SK-N-SH (cell line): Measurements from ENCODE around the gene FOSL1.

Source experiments
- EP300 ChIP-seq, 2 experiments: IDR thresholded peaks; 2 replicates each; pipeline versions ENCODE4 v1.4.0 to v1.6.1; 2012; ENCODE audit warnings: borderline replicate concordance in 1 of 2, low read depth in 1 of 2, low read length in 1 of 2
- FOXM1 ChIP-seq: IDR thresholded peaks from 2 replicates; pipeline ENCODE4 v1.4.0; 2012; ENCODE audit warnings: low read depth, mild to moderate bottlenecking
- GABPA ChIP-seq: IDR thresholded peaks from 2 replicates; pipeline ENCODE4 v1.4.0; 2012; ENCODE audit warnings: low read depth, mild to moderate bottlenecking
- JUND ChIP-seq: IDR thresholded peaks from 2 replicates; pipeline ENCODE4 v1.4.0; 2012
- NRF1 ChIP-seq: IDR thresholded peaks from 2 replicates; pipeline ENCODE4 v1.6.1; 2012; ENCODE audit warnings: low read depth, mild to moderate bottlenecking, low read length
- RAD21 ChIP-seq: IDR thresholded peaks from 2 replicates; pipeline ENCODE4 v1.6.1; 2012; ENCODE audit warnings: mild to moderate bottlenecking, low read length
- RCOR1 ChIP-seq: fragments of 150-350 bp; IDR thresholded peaks from 2 replicates; pipeline ENCODE4 v1.6.1; 2017; ENCODE audit warnings: antibody characterized with exemption, low read length
- SMC3 ChIP-seq: IDR thresholded peaks from 2 replicates; pipeline ENCODE4 v1.6.1; 2012; ENCODE audit warnings: low read depth, low read length, improper control_type of control experiment
- TF ChIP-seq, protein P1 (sequence below): fragments of 200-600 bp; sonication (generic); IDR thresholded peaks from 2 replicates; pipeline ENCODE4 v1.6.1; 2017; ENCODE audit warnings: antibody characterized with exemption, mild to moderate bottlenecking, moderate library complexity
- TF ChIP-seq, protein P2 (sequence below): IDR thresholded peaks from 2 replicates; pipeline ENCODE4 v1.6.1; 2012; ENCODE audit warnings: mild to moderate bottlenecking, low read depth, low read length, moderate library complexity
- TF ChIP-seq, protein P3 (sequence below): IDR thresholded peaks from 2 replicates; pipeline ENCODE4 v1.4.0; 2012; ENCODE audit warnings: low read depth

DNA sequence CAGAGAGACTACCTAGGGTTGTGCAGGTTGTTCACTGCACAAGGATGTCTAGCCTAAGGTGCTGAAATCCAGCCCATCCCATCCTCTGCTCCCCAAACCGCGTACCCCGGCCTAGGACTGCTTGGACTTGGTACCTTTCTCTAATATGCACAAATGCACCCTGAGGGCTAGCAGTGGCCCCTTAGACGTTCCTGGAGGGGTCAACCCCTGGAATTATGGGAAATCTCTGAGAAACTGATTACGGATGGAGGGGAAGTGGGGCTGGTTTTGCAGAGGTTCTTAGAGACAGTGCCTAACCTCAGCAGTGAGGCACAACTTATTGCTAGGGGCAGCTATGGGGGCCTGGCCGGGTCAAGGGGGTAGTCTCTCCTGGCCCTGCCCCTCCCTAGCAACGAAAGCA lies 16.2 kb upstream of the FOSL1 start:
- TF ChIP-seq NRF1, result no peak
- TF ChIP-seq, protein P1, sequence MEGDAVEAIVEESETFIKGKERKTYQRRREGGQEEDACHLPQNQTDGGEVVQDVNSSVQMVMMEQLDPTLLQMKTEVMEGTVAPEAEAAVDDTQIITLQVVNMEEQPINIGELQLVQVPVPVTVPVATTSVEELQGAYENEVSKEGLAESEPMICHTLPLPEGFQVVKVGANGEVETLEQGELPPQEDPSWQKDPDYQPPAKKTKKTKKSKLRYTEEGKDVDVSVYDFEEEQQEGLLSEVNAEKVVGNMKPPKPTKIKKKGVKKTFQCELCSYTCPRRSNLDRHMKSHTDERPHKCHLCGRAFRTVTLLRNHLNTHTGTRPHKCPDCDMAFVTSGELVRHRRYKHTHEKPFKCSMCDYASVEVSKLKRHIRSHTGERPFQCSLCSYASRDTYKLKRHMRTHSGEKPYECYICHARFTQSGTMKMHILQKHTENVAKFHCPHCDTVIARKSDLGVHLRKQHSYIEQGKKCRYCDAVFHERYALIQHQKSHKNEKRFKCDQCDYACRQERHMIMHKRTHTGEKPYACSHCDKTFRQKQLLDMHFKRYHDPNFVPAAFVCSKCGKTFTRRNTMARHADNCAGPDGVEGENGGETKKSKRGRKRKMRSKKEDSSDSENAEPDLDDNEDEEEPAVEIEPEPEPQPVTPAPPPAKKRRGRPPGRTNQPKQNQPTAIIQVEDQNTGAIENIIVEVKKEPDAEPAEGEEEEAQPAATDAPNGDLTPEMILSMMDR, result no peak
- TF ChIP-seq RCOR1, result no peak
- no peak for TF ChIP-seq RAD21
- no peak for TF ChIP-seq JUND
- TF ChIP-seq EP300 (IDR thresholded peaks at IDR 0.05; ENCODE audit: borderline replicate concordance in 1 of 2, low read depth in 1 of 2, low read length in 1 of 2), result no peak
- no peak for TF ChIP-seq GABPA
- TF ChIP-seq, protein P2, sequence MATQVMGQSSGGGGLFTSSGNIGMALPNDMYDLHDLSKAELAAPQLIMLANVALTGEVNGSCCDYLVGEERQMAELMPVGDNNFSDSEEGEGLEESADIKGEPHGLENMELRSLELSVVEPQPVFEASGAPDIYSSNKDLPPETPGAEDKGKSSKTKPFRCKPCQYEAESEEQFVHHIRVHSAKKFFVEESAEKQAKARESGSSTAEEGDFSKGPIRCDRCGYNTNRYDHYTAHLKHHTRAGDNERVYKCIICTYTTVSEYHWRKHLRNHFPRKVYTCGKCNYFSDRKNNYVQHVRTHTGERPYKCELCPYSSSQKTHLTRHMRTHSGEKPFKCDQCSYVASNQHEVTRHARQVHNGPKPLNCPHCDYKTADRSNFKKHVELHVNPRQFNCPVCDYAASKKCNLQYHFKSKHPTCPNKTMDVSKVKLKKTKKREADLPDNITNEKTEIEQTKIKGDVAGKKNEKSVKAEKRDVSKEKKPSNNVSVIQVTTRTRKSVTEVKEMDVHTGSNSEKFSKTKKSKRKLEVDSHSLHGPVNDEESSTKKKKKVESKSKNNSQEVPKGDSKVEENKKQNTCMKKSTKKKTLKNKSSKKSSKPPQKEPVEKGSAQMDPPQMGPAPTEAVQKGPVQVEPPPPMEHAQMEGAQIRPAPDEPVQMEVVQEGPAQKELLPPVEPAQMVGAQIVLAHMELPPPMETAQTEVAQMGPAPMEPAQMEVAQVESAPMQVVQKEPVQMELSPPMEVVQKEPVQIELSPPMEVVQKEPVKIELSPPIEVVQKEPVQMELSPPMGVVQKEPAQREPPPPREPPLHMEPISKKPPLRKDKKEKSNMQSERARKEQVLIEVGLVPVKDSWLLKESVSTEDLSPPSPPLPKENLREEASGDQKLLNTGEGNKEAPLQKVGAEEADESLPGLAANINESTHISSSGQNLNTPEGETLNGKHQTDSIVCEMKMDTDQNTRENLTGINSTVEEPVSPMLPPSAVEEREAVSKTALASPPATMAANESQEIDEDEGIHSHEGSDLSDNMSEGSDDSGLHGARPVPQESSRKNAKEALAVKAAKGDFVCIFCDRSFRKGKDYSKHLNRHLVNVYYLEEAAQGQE, result no peak
- TF ChIP-seq FOXM1, result no peak
- TF ChIP-seq, protein P3, sequence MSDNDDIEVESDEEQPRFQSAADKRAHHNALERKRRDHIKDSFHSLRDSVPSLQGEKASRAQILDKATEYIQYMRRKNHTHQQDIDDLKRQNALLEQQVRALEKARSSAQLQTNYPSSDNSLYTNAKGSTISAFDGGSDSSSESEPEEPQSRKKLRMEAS, result no peak
- no peak for TF ChIP-seq SMC3
